Stimulated activated CD4-positive, alpha-beta T cell treated with anti-CD3 and anti-CD28 coated beads, TNF-alpha, amount 100 ng/mL, for 4 hours (primary cell): ENCODE measurements around the gene CEACAM18.
A peak's percentile ranks its signal among the peaks of the same experiment; 100 is the strongest.
"Not testable (repeated sequence)": the region's sequence is repeated elsewhere in the genome, so short reads cannot be mapped to it uniquely, and the experiment has no call there.

Experiments used
- DNase-seq, 3 experiments: peaks; one replicate each; pipeline ENCODE4 v3.0.0-alpha.2; 2020; ENCODE audit warnings: low read depth in 3 of 3

The CEACAM18 gene

GRCh38 chr19:51461723-51462161, 16.6 kb upstream of the CEACAM18 start:
- no peak for DNase-seq

- no peak for DNase-seq
Observed at GRCh38 chr19:51462276-51462675, 16.1 kb upstream of the CEACAM18 start.

- no peak for DNase-seq
Observed at GRCh38 chr19:51462681-51463080, 15.7 kb upstream of the CEACAM18 start.

GRCh38 chr19:51463976-51464581, 14.3 kb upstream of the CEACAM18 start:
- DNase-seq: not testable (repeated sequence)

GRCh38 chr19:51466723-51467122, 11.6 kb upstream of the CEACAM18 start:
- no peak for DNase-seq

- DNase-seq: no peak
Observed at GRCh38 chr19:51467864-51468544, 10.3 kb upstream of the CEACAM18 start.

- no peak for DNase-seq
Observed at GRCh38 chr19:51468545-51468920, 9.8 kb upstream of the CEACAM18 start.

GRCh38 chr19:51469162-51469561, 9.2 kb upstream of the CEACAM18 start:
- DNase-seq: no peak

GRCh38 chr19:51469629-51470028, 8.7 kb upstream of the CEACAM18 start:
- DNase-seq: no peak

GRCh38 chr19:51470966-51471365, 7.4 kb upstream of the CEACAM18 start:
- DNase-seq: no peak

- DNase-seq: no peak
Observed at GRCh38 chr19:51471527-51471926, 6.8 kb upstream of the CEACAM18 start.

GRCh38 chr19:51472607-51473006, 5.7 kb upstream of the CEACAM18 start:
- no peak for DNase-seq

- DNase-seq: peak; percentile 66 to 87 (median 79)
Observed at GRCh38 chr19:51473009-51473707, 5.2 kb upstream of the CEACAM18 start.

GRCh38 chr19:51476164-51476563, 2.2 kb upstream of the CEACAM18 start:
- no peak for DNase-seq

- no peak for DNase-seq
Observed at GRCh38 chr19:51477344-51477743, 995 bp upstream of the CEACAM18 start.

GRCh38 chr19:51479531-51480331, 1.4 kb downstream of the CEACAM18 start:
- no peak for DNase-seq

- DNase-seq: no peak
Observed at GRCh38 chr19:51480590-51480989, 2.3 kb downstream of the CEACAM18 start.

- DNase-seq: no peak
Observed at GRCh38 chr19:51485960-51486660, 7.8 kb downstream of the CEACAM18 start.

- no peak for DNase-seq
Observed at GRCh38 chr19:51488491-51488890, 10.2 kb downstream of the CEACAM18 start.

GRCh38 chr19:51489113-51489512, 10.8 kb downstream of the CEACAM18 start:
- no peak for DNase-seq

- DNase-seq: no peak
Observed at GRCh38 chr19:51490676-51491075, 12.3 kb downstream of the CEACAM18 start.

GRCh38 chr19:51491586-51491985, 13.2 kb downstream of the CEACAM18 start:
- no peak for DNase-seq
